DMS 273 (cell line): ENCODE results near the gene PHACTR3.

Source experiments
- DNase-seq: peaks from one replicate; lab custom pipeline; 2025; ENCODE audit not compliant: unreplicated experiment; lab: John Stamatoyannopoulos, UW

PHACTR3 gene

DNA sequence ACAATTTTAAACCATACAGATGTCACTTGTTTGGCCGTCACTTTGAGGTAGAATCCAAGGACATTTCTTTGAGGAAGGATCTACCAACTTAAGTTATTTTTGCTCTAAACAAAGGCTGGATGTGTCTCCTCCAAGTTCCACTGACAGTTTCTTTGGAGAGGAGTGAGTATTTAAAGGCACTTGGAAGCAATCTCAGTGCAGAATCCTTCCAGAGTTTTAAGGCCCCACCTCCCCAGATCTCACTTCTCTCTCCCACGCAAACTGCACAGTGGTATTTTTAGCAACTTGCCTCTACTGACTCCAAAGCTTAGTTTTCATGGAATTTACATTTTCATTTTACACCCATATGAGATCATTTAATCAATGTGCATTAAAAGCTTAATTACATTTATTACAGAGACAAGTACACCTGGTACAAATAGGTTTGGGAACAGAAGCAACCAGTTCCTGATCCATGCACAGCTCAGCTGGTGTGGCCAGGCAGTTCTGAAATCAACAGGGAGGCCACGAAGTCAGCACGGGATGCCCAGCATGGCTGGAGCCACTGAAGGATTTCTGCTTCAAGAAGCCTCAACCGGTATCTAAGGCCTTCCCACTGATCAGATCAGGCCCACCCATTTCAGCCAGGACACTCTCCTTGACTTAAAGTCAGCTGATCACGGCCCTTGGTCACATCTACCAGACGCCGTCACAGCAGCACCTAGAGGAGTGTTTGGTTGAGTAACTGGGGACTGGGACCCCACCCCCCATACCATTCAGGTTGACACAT, 219.3 kb downstream of the PHACTR3 start:
- DNase-seq: no peak

GRCh38 chr20:59824711-59825562, 220.6 kb downstream of the PHACTR3 start:
- DNase-seq: no peak

- DNase-seq: no peak
Measured at GRCh38 chr20:59825563-59825920, 221.2 kb downstream of the PHACTR3 start.

GRCh38 chr20:59825944-59826759, 221.8 kb downstream of the PHACTR3 start:
- no peak for DNase-seq

DNA sequence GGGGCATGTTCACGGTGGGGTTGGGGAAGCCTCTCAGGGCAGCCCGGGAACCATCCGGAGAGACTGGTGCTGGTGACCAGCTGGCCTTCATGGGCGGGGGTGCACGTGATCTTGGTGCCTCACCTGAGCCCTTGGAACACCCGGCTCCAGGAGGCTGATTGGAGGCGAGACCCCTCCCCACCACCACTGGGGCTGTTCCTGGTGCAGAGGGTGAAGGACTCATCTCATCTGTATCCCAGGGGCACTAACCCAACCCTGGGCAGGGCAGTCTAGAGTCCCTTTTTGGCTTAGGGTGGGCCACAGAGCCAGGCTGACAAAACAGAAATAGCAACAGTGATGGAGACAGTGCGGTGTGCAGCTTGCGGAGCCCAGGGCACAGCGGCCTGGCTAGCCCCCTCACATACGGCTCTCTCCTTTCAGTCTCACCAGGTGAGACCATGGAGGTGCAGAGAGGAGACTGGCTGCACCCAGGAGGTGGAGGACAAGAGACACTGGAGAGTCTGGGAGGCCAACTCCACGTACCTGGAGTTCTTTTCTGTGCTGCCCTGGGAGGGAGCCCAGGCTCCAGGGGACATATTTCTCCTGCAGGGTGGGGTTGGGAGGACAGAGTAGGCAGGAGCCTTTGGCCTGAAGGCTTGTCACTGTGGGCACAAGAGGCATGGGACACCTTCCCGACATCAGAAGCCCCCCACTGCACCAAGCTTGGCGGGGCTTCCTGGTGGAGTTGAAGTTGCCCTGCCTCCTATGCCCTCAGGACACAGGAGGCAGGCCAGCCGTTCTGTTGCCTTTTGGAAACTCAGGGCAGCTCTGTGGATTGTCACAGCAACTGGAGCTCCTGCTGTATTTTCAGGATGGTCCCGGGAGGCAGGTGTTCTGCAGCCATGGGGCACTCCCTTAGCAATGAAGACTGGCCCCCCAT, 223.1 kb downstream of the PHACTR3 start:
- DNase-seq: no peak

GRCh38 chr20:59828125-59829053, 224.0 kb downstream of the PHACTR3 start:
- no peak for DNase-seq

GRCh38 chr20:59829054-59829785, 224.9 kb downstream of the PHACTR3 start:
- DNase-seq: peak; percentile 29

GRCh38 chr20:59829786-59830664, 225.7 kb downstream of the PHACTR3 start:
- DNase-seq: no peak

DNA sequence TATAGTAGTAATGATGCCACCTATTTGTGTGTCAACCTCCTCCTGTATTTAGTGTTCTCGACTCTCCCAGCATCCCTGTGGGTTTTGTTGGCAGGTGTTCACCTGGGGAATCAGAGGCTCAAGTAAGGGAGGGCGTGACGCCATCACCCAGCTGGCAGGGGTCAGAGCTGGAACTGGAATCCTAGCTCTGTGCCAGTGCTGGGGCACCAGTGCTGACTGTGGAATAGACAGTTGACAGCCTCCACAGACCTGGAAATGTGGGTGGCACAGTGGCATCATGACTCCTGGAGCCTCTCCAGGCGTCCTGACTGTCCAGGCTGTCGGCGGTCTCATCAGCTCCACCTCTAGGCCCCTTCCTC, 226.3 kb downstream of the PHACTR3 start:
- DNase-seq: no peak

- no peak for DNase-seq
Measured at GRCh38 chr20:59831024-59831915, 226.9 kb downstream of the PHACTR3 start.

DNA sequence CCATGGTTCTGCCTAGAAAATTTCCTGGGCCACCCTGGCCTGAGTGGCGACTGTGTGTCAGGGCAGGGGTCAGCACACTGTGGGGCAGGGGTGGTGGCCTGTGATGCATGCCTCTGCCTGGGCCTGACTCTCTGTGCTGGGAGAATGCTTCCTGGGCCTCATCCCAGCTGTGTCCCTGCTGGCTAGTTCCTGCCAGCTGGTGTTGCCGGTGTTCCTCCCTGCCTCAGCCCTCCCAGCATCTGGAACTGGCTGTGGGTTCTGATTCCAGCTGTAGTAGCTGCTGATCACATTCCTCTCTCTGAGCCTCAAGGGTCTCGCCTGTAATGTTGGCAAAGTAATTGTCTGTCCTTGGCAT, 227.6 kb downstream of the PHACTR3 start:
- DNase-seq: no peak

DNA sequence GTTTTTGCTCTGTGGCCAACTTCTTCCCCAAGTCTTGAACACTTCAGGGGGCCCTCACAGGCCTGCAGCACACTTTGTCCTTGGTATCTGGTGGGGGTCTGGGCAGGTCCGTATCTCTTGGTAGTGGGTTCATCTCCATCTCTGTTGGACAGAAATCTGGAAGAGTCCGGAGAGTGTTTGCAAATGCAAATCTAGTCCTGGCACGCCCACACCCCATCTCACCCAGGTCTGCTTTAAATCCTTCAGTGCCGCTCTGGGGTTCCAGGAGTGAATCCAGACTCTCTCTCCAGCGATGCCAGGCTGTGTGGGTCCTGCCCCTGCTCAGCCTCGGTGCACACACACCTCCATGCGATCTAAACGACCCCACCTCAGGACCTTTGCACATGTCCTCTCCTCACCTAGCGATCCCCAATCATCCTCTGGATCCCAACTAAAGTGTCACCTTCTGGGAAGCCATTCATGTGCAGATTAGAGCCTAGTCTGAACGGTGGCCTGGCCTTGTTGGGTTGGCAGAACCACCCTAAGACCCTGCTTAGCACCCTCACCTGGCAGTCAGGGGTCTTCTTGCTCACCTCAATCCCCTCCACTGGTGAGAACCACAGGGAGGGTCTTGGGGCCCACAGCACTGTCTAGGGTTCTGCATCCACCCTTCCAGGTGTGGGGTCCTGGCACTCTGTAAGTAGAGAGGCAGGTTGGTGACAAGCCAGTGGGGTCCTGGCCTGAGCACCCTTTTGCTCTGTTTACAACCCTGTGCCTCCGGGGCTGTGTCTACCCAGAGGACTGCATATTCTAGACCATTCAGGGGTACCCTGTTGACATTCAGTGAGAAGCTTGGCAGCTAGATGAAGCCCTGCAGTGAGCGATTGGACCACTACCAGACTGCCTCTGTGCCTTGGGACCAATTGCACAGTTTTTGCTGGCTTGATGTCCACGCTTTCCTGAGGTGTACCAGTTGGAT, 228.3 kb downstream of the PHACTR3 start:
- DNase-seq: no peak

GRCh38 chr20:59835057-59835447, 230.7 kb downstream of the PHACTR3 start:
- DNase-seq: no peak

DNA sequence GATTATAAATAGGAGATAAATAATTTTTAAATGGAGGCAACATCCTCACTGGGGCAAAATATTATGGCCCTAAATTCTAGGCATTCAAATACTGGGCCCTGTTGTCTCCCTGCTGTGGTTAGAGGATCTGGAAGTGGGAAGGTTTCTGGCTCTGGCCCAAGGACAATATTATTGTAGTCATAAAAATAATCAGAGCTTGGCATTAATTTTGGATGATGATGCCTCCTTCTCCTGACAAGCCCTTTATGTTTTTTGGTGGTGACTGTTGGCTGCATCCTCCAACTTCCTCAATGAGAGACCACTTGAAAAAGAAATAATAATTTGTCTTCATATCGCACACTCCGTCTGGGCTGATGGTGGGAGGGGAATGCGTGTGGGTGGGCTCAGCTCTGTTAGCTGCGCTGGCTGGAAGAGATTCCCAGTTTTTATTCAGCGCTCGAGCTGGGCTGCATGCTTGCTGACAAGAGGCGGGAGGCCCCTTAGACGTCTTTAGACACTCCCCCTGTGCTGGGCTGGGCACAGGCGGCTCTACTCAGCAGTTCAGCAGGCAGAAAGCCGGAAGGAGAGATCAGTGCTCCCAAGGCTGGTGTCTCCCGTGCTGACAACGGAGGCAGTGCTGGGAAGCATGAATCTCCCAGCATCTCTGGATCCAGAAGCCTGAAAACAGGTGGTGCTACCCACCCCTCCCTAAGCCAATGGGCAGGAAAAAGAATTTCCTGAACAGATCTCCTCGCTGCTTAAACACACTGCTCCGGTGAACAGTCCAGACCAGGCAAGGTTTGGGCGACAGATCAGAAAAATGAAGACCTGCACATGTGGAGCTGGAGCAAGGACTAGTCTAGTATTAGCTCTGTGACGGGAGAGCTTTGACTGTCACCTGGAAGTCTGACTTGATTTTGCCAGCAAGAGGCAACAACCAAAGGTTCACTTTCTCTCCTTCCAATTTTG, 231.4 kb downstream of the PHACTR3 start:
- peak; percentile 29 for DNase-seq

DNA sequence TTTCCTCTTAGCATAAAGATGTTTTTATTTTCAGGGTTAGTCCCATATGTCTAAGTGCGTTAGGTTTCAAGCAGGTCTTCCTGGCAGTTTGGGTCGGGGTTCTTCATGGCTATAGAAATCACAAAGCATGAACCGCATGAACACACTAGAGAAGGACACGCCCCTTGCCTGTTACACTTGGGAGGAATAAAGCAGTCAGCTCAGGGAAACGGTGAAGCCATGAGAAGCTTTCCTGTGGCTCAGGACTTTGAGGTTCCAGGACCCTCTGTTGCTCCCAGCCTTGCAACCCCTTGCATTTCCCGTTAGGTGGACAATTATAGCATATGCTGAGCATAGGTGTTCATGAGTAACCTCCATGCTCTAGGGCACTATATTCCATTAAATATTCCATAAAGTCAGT, 232.4 kb downstream of the PHACTR3 start:
- DNase-seq: no peak
